NAMALWA (cell line): Measurements from ENCODE around the gene DLL4.
A peak's percentile ranks its signal among the peaks of the same experiment; 100 is the strongest.

Experiments
- DNase-seq: peaks from one replicate; pipeline ENCODE4 v3.0.0-alpha.2; 2015; ENCODE audit warnings: low spot score

Gene DLL4

GRCh38 chr15:40906091-40906990 lies 22.8 kb upstream of the DLL4 start:
- DNase-seq: peak; percentile 95

DNA sequence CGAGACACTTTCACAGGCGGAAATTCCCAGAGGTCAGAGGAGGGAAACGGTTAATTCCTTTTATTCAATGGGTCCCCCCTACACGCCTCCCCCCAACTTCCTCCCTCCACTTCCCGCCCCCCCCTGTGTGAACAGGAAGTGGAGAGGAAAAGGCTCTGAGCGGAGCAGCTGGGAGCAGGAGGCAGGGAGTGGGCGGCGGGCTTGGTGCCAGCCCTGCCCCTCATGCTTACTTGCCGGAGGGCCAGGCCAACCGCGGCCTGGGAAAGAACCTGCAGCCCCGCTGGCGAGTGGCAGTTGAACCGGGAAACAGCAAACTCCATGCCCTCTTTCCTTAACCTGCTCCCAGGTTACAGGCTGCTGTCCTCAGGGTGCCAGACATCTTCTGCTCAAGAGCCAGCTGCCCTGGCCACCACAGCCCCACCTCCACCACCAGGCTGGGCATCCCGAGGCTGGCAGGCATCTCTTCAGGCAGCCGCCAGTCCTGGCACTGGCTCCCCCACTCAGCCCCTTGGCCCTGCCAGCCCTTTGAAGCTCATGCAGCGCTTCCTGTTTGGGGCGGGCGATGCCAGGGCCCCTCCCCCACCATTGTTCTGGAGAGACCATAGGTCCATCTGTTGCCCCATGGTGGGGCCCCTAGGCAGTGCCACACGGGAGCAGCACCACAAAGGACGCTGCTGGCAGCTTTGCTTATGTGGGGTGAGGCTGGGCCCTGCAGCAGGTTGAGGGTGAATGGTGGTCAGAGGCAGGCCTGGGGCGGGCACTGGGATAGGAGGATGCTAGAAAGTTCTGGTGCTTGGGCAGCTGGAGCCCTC lies 21.9 kb upstream of the DLL4 start:
- peak; percentile 45 for DNase-seq

- DNase-seq: no peak
Measured at GRCh38 chr15:40908095-40908494, 21.0 kb upstream of the DLL4 start.

GRCh38 chr15:40909662-40910630 lies 19.2 kb upstream of the DLL4 start:
- no peak for DNase-seq

- no peak for DNase-seq
Measured at GRCh38 chr15:40911141-40911540, 18.0 kb upstream of the DLL4 start.

- DNase-seq: no peak
Measured at GRCh38 chr15:40911693-40912092, 17.4 kb upstream of the DLL4 start.

GRCh38 chr15:40912478-40912877 lies 16.7 kb upstream of the DLL4 start:
- no peak for DNase-seq

DNA sequence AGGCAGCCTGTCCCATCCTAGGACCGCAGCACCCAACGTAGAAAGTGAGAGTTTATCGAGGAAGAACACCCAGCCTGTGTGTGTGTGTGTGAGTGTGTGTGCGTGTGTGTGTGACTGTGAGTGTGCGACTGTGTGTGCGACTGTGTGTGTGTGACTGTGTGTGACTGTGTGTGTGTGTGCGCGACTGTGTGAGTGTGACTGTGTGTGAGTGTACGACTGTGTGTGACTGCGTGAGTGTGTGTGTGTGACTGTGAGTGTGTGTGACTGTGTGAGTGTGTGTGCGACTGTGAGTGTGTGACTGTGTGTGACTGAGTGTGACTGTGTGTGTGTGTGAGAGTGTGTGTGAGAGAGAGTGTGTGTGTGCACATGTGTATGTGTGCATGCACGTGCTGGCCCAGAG lies 15.1 kb upstream of the DLL4 start:
- DNase-seq: no peak

DNA sequence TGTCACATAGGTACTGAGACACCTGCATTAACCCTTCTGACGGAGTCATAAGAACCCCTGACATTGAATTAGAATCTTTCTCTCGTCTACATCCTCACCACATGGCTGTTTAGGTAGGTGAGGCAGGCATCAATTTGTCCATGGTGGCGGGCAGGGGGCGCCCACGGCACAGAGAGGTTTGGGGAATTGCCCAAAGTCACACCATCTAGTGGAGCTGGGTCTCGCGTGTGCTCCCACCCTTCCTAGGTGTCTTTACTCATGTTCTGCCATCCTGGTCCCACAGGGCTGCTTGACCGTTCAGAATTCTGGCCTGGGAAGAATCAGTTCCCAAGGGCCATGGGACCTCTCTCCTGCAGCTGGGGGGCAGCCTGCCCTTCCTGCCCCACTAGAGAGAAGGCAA lies 14.7 kb upstream of the DLL4 start:
- peak; percentile 44 for DNase-seq

DNA sequence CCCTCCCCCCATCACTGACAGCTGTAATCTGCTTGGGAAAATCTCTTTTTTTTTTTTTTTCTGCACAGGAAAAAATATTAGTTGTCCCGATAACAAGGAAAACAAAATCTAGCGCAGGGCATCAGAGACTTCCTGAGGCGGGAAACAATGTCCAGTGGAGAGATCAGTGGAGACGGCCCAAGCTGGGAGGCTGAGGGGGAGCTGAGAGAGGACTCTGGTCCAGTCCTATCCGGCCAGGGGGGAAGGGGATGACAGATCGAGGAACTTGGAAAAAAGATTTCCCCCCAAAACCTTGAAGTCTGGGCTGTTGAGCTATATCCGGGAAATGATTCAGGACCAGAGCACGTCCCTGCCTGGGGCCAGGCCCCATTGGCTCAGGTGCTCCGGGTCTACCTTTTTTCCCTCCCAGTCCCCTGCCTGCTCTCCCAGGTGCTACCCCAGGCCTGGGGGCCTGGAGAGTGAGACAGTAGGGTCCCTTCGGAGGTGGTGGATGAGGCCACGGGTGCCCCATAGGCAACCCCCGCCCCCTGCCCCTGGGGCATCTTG lies 14.0 kb upstream of the DLL4 start:
- DNase-seq: no peak

DNA sequence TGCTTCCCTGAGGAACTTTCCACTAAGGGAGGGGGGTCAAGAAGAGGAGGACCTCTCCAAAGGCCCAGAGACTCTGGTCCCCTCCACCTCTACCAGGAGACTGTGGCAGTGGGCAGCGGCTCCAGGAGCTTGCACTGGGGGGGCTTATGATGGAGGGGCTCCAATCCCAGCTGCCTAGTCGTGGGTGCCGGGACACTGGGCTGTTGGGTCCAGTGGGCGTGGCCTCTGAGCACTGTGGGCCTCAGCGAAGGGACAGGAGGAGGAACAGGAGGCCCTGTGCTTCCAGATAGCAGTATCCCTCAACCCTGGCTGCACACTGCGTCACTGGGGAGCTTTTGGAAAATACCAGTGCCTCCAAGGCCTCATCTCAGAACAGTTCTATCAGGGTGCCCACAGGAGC lies 13.5 kb upstream of the DLL4 start:
- no peak for DNase-seq

GRCh38 chr15:40917585-40917984 lies 11.6 kb upstream of the DLL4 start:
- no peak for DNase-seq

DNA sequence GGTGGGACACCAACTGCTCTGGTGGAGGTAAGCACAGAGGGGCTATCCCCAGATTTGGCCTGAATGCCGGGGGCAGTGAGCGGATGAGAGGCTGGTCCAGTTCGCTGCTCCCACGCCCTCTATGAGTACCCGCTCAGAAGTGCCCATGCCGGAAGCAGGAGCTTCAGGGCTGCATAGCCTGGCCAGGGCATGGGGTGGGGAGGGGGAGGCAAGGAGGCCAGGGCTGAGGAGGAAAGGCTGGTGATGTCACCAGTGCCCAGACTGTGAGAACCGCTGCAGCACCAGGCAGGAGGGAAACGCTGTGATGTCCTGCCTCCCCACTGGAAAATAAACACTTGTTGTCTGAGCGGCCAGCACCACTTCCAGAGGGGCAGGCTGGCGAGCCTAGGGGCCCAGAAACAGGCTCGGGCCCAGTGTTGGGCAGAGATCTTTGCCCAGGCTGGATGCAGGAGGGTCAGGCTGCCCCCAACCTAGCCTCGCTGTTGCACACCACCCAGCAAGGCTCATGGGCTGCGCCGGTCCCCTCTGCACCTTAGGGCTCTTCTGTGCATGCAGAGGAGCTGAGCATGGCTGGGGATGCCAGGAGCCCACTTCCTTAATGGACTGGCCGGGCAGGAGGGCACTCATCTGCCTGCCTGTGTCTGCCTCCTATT lies 10.9 kb upstream of the DLL4 start:
- DNase-seq: no peak

GRCh38 chr15:40918799-40919392 lies 10.2 kb upstream of the DLL4 start:
- no peak for DNase-seq

DNA sequence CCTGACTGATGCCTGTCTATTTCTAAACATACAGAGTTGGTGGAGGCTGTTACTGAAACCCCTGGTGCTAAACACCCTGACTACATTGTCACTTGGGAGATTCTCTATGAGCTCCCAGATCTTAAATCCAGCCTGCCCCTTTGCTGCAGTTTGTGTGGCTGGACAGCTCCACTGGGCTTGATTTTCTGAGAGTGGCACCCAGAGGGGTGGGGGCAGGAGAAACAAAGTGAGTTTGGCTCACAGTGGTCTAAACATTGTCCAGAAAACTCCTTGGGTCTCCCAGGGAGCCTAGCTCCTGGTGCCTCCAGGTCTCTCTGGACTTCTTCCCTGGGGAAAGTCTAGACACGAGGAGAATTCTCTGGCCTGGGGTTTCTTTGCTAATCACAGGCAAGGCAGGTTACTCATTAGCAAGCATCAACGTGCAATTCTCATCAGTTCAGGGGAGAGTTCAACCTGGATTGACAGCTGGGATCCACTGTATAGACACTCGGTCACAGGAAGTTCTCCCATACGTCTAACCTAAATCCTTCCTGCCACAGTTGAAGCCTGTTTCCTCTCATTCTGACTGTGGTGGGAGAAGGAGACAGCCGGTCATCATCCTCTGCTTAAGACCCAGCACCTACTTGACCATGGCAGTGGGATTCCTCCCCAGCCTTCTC lies 7.1 kb upstream of the DLL4 start:
- no peak for DNase-seq

DNA sequence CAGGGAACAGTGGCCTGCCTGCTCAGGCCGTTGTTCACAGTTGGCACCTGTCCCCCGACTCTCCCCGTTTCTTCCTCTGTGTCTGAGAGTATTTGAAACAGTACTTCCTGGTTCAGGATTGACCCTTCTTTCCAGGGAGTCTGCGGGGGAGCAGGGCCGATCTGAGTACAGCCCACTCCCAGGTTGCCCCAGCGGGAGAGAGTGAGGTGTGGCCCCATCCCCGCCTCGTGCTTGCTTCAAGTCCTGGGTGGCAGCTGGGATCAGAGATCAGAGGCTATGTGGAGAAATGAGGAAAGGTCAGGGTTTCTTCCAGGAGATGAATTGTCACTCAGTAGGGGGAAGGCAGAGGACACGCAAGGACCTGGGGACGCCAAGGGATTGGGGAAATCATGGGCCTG lies 6.5 kb upstream of the DLL4 start:
- DNase-seq: no peak

DNA sequence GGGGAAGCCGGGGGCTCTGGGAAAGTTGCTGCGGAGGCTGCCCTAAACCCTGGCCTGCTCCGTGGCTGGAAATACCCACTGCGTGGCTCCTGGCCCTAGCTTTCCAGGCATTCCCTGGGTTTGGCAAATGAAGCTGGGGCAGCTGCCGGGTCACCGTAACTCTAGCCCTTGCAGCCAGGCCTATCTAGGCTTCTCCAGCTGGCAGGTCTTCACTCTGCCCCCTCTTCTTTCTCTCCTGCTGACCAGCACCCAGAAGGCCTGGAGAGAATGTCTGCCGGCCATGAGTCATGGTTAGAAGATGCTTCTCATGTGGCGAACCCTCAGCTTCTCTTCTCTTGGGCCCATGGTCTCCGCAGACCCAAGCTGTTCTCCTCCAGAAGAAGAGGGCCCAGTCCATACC lies 5.6 kb upstream of the DLL4 start:
- DNase-seq: no peak

DNA sequence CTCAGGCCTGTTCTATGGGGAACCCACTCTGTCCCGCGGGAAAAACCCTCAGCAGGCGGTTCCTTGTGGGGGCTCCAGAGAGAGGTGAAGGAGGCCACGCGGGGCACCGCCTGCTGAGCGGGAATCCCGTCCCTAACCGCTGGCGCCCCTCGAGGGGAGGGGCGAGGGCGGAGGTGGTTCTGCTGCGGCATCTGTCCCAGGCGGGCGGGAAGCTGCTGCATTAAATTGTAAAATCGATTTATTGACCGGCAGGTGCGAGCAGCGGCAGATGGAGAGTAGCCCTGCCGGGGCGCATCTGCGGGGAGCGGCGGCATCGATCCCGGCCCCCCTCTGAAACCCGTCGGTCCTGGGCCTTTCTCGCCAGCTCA lies 3.7 kb upstream of the DLL4 start:
- no peak for DNase-seq

GRCh38 chr15:40925863-40926658 lies 3.1 kb upstream of the DLL4 start:
- peak; percentile 18 for DNase-seq
